Hepatocyte (in vitro differentiated cells): ENCODE results near the gene GOLGA6C. TPM values are rescaled to one million over a fixed set of nuclear protein-coding genes. Genes with fewer than 3 reads are reported as not detected.

Experiments used
- DNase-seq: peaks from one replicate; pipeline ENCODE4 v3.0.0-alpha.2; 2016; ENCODE audit warnings: low spot score
- H2AFZ ChIP-seq: fragments of 200-600 bp; sonication (generic); 2 replicates; pipeline ENCODE4 v1.6.0; 2016; ENCODE audit warnings: antibody characterized with exemption, mild to moderate bottlenecking
- H3K27ac ChIP-seq: fragments of 200-600 bp; sonication (generic); 2 replicates; pipeline ENCODE4 v1.5.1; 2016; ENCODE audit warnings: mild to moderate bottlenecking
- H3K27me3 ChIP-seq: fragments of 200-600 bp; sonication (generic); 2 replicates; pipeline ENCODE4 v1.6.1; 2016
- H3K36me3 ChIP-seq: fragments of 200-600 bp; sonication (generic); replicated peaks from 2 replicates; pipeline ENCODE4 v1.5.1; 2016; ENCODE audit warnings: low read depth; ENCODE audit not compliant: insufficient read depth
- H3K4me1 ChIP-seq: fragments of 200-600 bp; sonication (generic); 2 replicates; pipeline ENCODE4 v1.5.1; 2016; ENCODE audit warnings: mild to moderate bottlenecking, moderate library complexity; ENCODE audit not compliant: insufficient read depth
- H3K4me2 ChIP-seq: fragments of 200-600 bp; sonication (generic); 2 replicates; pipeline ENCODE4 v1.6.0; 2016
- H3K4me3 ChIP-seq: fragments of 200-600 bp; sonication (generic); 2 replicates; pipeline ENCODE4 v1.5.1; 2016; ENCODE audit warnings: mild to moderate bottlenecking
- H3K79me2 ChIP-seq: fragments of 200-600 bp; sonication (generic); 2 replicates; pipeline ENCODE4 v1.6.0; 2017; ENCODE audit warnings: mild to moderate bottlenecking
- H3K9me2 ChIP-seq: fragments of 200-600 bp; sonication (generic); replicated peaks from 2 replicates; pipeline ENCODE4 v1.6.0; 2017; ENCODE audit warnings: mild to moderate bottlenecking; ENCODE audit not compliant: insufficient read depth
- H3K9me3 ChIP-seq: fragments of 200-600 bp; sonication (generic); 2 replicates; pipeline ENCODE4 v1.5.1; 2016; ENCODE audit warnings: low read depth, mild to moderate bottlenecking
- H4K20me1 ChIP-seq: fragments of 200-600 bp; sonication (generic); 2 replicates; pipeline ENCODE4 v1.6.0; 2016; ENCODE audit warnings: mild to moderate bottlenecking; ENCODE audit not compliant: insufficient read depth, poor library complexity, severe bottlenecking
- CTCF ChIP-seq: fragments of 200-600 bp; sonication (generic); IDR thresholded peaks from 2 replicates; pipeline ENCODE4 v1.5.1; 2016; ENCODE audit warnings: antibody characterized with exemption, mild to moderate bottlenecking; ENCODE audit not compliant: poor library complexity
- EZH2 ChIP-seq: fragments of 200-600 bp; sonication (generic); IDR thresholded peaks from 2 replicates; pipeline ENCODE4 v1.6.1; 2016; ENCODE audit warnings: antibody characterized with exemption, mild to moderate bottlenecking, borderline replicate concordance
- EZH2phosphoT487 ChIP-seq: fragments of 200-600 bp; sonication (generic); IDR thresholded peaks from one replicate; pipeline ENCODE4 v1.6.1; 2018; ENCODE audit warnings: antibody characterized with exemption, mild to moderate bottlenecking, low read depth, moderate library complexity; ENCODE audit not compliant: unreplicated experiment, severe bottlenecking
- WGBS: methylation state at CpG from one replicate; pipeline ENCODE4 v1.1.6; 2016; ENCODE audit warnings: low lambda C conversion rate; ENCODE audit errors: missing lambda C conversion rate; 5-methylcytosine and 5-hydroxymethylcytosine counted together
- polyA plus RNA-seq: library from polyadenylated mRNA; unstranded; fragments of >200 nt; fragmentation: Nextera tagmentation; extraction: Ambion mirVana; gene quantifications from 2 replicates; pipeline ENCODE4 v1.2.1, GENCODE V29; 2016
- total RNA-seq: library from RNA; depleted of rRNA; stranded (reverse); fragments of >200 nt; gene quantifications from 2 replicates; pipeline ENCODE4 v1.2.3, GENCODE V29; 2014

Gene GOLGA6C
- total and polyA plus RNA-seq, 2 experiments from 2014 or later: not detected

- H3K27me3 ChIP-seq: no peaks in the 10 kb centered on the region
- WGBS: 93% methylated on average over 9 of the region's 9 CpGs
- H3K36me3 ChIP-seq: no peaks in the 10 kb centered on the region
- H3K79me2 ChIP-seq: peaks cover 63% of the 10 kb centered on the region
- TF ChIP-seq CTCF: no peak
- TF ChIP-seq EZH2: no peak
- TF ChIP-seq EZH2phosphoT487: no peak
- no peaks in the 10 kb centered on the region for H3K9me3 ChIP-seq
- no peak overlapping the region for H3K4me2 ChIP-seq
- no peak overlapping the region for H3K4me3 ChIP-seq
- H3K4me1 ChIP-seq: peaks cover 6% of the 10 kb centered on the region
- no peaks in the 10 kb centered on the region for H3K9me2 ChIP-seq
- H4K20me1 ChIP-seq: peaks cover 77% of the 10 kb centered on the region
- no peak overlapping the region for H2AFZ ChIP-seq
- H3K27ac ChIP-seq: no peak overlapping the region
- DNase-seq: no peak
These were observed 46.5 kb upstream of the GOLGA6C start for GRCh38 chr15:75211436-75212199.

GRCh38 chr15:75212200-75212858 lies 45.8 kb upstream of the GOLGA6C start:
- Histone ChIP-seq H3K4me3 (no peak overlapping the region), H2AFZ (no peak overlapping the region), H3K79me2 (peaks cover 56% of the 10 kb centered on the region), H3K36me3 (no peaks in the 10 kb centered on the region), H3K27ac (no peak overlapping the region), H3K4me1 (no peaks in the 10 kb centered on the region), H3K9me3 (no peaks in the 10 kb centered on the region), H3K4me2 (no peak overlapping the region), H3K9me2 (no peaks in the 10 kb centered on the region), H4K20me1 (peaks cover 69% of the 10 kb centered on the region), H3K27me3 (no peaks in the 10 kb centered on the region)
- TF ChIP-seq CTCF: no peak
- TF ChIP-seq EZH2: no peak
- no peak for TF ChIP-seq EZH2phosphoT487
- WGBS: 95% methylated on average over 7 of the region's 7 CpGs
- no peak for DNase-seq

- Histone ChIP-seq H3K27ac (no peak overlapping the region), H3K9me2 (no peaks in the 10 kb centered on the region), H3K9me3 (no peaks in the 10 kb centered on the region), H3K4me3 (no peak overlapping the region), H3K36me3 (no peaks in the 10 kb centered on the region), H3K4me2 (no peak overlapping the region), H2AFZ (no peak overlapping the region), H3K79me2 (peaks cover 46% of the 10 kb centered on the region), H3K27me3 (no peaks in the 10 kb centered on the region), H4K20me1 (peaks cover 60% of the 10 kb centered on the region), H3K4me1 (no peaks in the 10 kb centered on the region)
- no peak for DNase-seq
- no peak for TF ChIP-seq EZH2phosphoT487
- no peak for TF ChIP-seq EZH2
- no peak for TF ChIP-seq CTCF
- WGBS: 95% methylated on average over 11 of the region's 12 CpGs
These were observed 44.8 kb upstream of the GOLGA6C start for GRCh38 chr15:75213212-75213767.
